SK-N-SH (cell line): ENCODE measurements around the gene TLR2. TPM values are rescaled to one million over a fixed set of nuclear protein-coding genes. Genes with fewer than 3 reads are reported as not detected.

Experiments
- CTCF ChIA-PET: fragments of 300-600, 350-600 bp; formaldehyde crosslinking; extraction: SDS; loops from one replicate; lab custom pipeline; 2021; lab: Yijun Ruan, JAX
- POLR2A ChIA-PET: fragments of 350-600 bp; sonication (Branson Sonifier 250); formaldehyde crosslinking; extraction: SDS; loops from one replicate; lab custom pipeline; 2020; ENCODE audit warnings: antibody characterized with exemption, inconsistent platforms; lab: Yijun Ruan, JAX
- DNase-seq: peaks from one replicate; pipeline ENCODE4 v3.0.0; 2012
- H2AFZ ChIP-seq: fragments of 200-600 bp; sonication (generic); 2 replicates; pipeline ENCODE4 v1.8.1; 2016; ENCODE audit warnings: antibody characterized with exemption, mild to moderate bottlenecking, low read depth
- H3F3A ChIP-seq: fragments of 200-600 bp; sonication (generic); replicated peaks from 2 replicates; pipeline ENCODE3; 2016; ENCODE audit warnings: antibody characterized with exemption, mild to moderate bottlenecking; ENCODE audit not compliant: insufficient read depth
- H3K27ac ChIP-seq, 2 experiments: fragments of 200-500 bp in 1 of 2; fragments of 200-600 bp in 1 of 2; sonication (Bioruptor generic) in 1 of 2; sonication (generic), shearing (Covaris generic) in 1 of 2; 2 replicates each; pipeline versions ENCODE4 v1.5.1 to v1.6.1; 2014 to 2016; ENCODE audit warnings: low read depth in 2 of 2, inconsistent platforms in 1 of 2, low read length in 1 of 2, mild to moderate bottlenecking in 1 of 2, mixed read lengths in 1 of 2
- H3K27me3 ChIP-seq: fragments of 200-600 bp; sonication (generic), shearing (Covaris generic); 2 replicates; pipeline ENCODE4 v1.6.1; 2016; ENCODE audit warnings: mixed run types; ENCODE audit not compliant: insufficient read depth
- H3K36me3 ChIP-seq, 2 experiments: fragments of 200-500 bp in 1 of 2; fragments of 200-600 bp in 1 of 2; sonication (Bioruptor generic) in 1 of 2; sonication (generic) in 1 of 2; replicated peaks in 1 of 2; 2 replicates each; pipeline versions ENCODE3 to v1.5.1; 2014 to 2016; ENCODE audit warnings: low read length in 1 of 2, mild to moderate bottlenecking in 1 of 2; ENCODE audit not compliant: insufficient read depth in 2 of 2, control insufficient read depth in 1 of 2
- H3K4me1 ChIP-seq, 2 experiments: fragments of 200-500 bp in 1 of 2; fragments of 200-600 bp in 1 of 2; sonication (Bioruptor generic) in 1 of 2; sonication (generic), shearing (Covaris generic) in 1 of 2; 2 replicates each; pipeline versions ENCODE4 v1.5.1 to v1.6.1; 2014 to 2016; ENCODE audit warnings: low read depth in 1 of 2, low read length in 1 of 2, mixed run types in 1 of 2; ENCODE audit not compliant: insufficient read depth in 2 of 2, control insufficient read depth in 1 of 2
- H3K4me2 ChIP-seq: fragments of 200-600 bp; sonication (generic), shearing (Covaris generic); 2 replicates; pipeline ENCODE4 v1.6.1; 2017; ENCODE audit warnings: mixed run types
- H3K4me3 ChIP-seq, 2 experiments: fragments of 200-500 bp in 1 of 2; fragments of 200-600 bp in 1 of 2; sonication (Bioruptor generic) in 1 of 2; sonication (generic), shearing (Covaris generic) in 1 of 2; 2 replicates each; pipeline versions ENCODE4 v1.5.1 to v1.8.1; 2014 to 2016; ENCODE audit warnings: low read depth in 2 of 2, inconsistent platforms in 1 of 2, low read length in 1 of 2, mild to moderate bottlenecking in 1 of 2, mixed read lengths in 1 of 2, moderate library complexity in 1 of 2
- H3K79me2 ChIP-seq: fragments of 200-600 bp; sonication (generic); 2 replicates; pipeline ENCODE4 v1.8.1; 2017; ENCODE audit warnings: mild to moderate bottlenecking; ENCODE audit not compliant: insufficient read depth
- H3K9ac ChIP-seq: fragments of 200-600 bp; sonication (generic); 2 replicates; pipeline ENCODE4 v1.6.1; 2017; ENCODE audit warnings: mixed run types
- H3K9me2 ChIP-seq: fragments of 200-600 bp; sonication (generic); 2 replicates; pipeline ENCODE4 v1.6.1; 2017; ENCODE audit warnings: mixed run types
- H3K9me3 ChIP-seq: fragments of 200-600 bp; sonication (generic); 2 replicates; pipeline ENCODE4 v1.6.1; 2017; ENCODE audit warnings: mixed run types, mild to moderate bottlenecking, moderate library complexity
- H4K20me1 ChIP-seq: fragments of 200-600 bp; sonication (generic); 2 replicates; pipeline ENCODE4 v1.6.1; 2017; ENCODE audit warnings: mild to moderate bottlenecking, mixed run types; ENCODE audit not compliant: insufficient read depth
- CHD2 ChIP-seq: fragments of 150-350 bp; IDR thresholded peaks from 2 replicates; pipeline ENCODE4 v1.6.1; 2018; ENCODE audit warnings: low read length; ENCODE audit not compliant: partially characterized antibody
- EP300 ChIP-seq, 2 experiments: IDR thresholded peaks; 2 replicates each; pipeline versions ENCODE4 v1.4.0 to v1.6.1; 2012; ENCODE audit warnings: borderline replicate concordance in 1 of 2, low read depth in 1 of 2, low read length in 1 of 2
- GABPA ChIP-seq: IDR thresholded peaks from 2 replicates; pipeline ENCODE4 v1.4.0; 2012; ENCODE audit warnings: low read depth, mild to moderate bottlenecking
- GATA2 ChIP-seq: sonication (generic); formaldehyde crosslinking; IDR thresholded peaks from 2 replicates; pipeline ENCODE4 v1.5.0; 2020; ENCODE audit warnings: mild to moderate bottlenecking, missing genetic modification reagents
- IRF3 ChIP-seq: fragments of 150-350 bp; IDR thresholded peaks from 2 replicates; pipeline ENCODE4 v1.6.1; 2016; ENCODE audit warnings: mild to moderate bottlenecking, low read depth, low read length
- JUND ChIP-seq: IDR thresholded peaks from 2 replicates; pipeline ENCODE4 v1.4.0; 2012
- MXI1 ChIP-seq: IDR thresholded peaks from 2 replicates; pipeline ENCODE4 v1.6.1; 2012; ENCODE audit warnings: mild to moderate bottlenecking, low read depth, low read length, improper control_type of control experiment
- NFIC ChIP-seq: IDR thresholded peaks from 2 replicates; pipeline ENCODE4 v1.4.0; 2012; ENCODE audit warnings: borderline replicate concordance
- POLR2AphosphoS5 ChIP-seq: IDR thresholded peaks from 2 replicates; pipeline ENCODE4 v1.6.1; 2012; ENCODE audit warnings: low read depth, low read length
- RAD21 ChIP-seq: IDR thresholded peaks from 2 replicates; pipeline ENCODE4 v1.6.1; 2012; ENCODE audit warnings: mild to moderate bottlenecking, low read length
- RFX5 ChIP-seq: IDR thresholded peaks from 2 replicates; pipeline ENCODE4 v1.6.1; 2012; ENCODE audit warnings: mild to moderate bottlenecking, improper control_type of control experiment, low read length
- SIN3A ChIP-seq: IDR thresholded peaks from 2 replicates; pipeline ENCODE4 v1.6.1; 2012; ENCODE audit warnings: low read depth, mild to moderate bottlenecking, low read length, moderate library complexity, borderline replicate concordance
- SMC3 ChIP-seq: IDR thresholded peaks from 2 replicates; pipeline ENCODE4 v1.6.1; 2012; ENCODE audit warnings: low read depth, low read length, improper control_type of control experiment
- TCF12 ChIP-seq: IDR thresholded peaks from 2 replicates; pipeline ENCODE4 v1.4.0; 2012
- YY1 ChIP-seq: IDR thresholded peaks from 2 replicates; pipeline ENCODE4 v1.4.0; 2012; ENCODE audit warnings: low read depth, mild to moderate bottlenecking
- WGBS: methylation state at CpG from one replicate; pipeline ENCODE4 v1.1.6; 2017; ENCODE audit warnings: low lambda C conversion rate; 5-methylcytosine and 5-hydroxymethylcytosine counted together
- polyA plus RNA-seq, 3 experiments: library from polyadenylated mRNA; depleted of rRNA; stranded (reverse); fragments of >200 nt; gene quantifications; 2 replicates each; pipeline ENCODE4 v1.2.3, GENCODE V29; 2012
- TF ChIP-seq, protein P1 (sequence below): IDR thresholded peaks from 2 replicates; pipeline ENCODE4; 2012
- TF ChIP-seq, protein P2 (sequence below): fragments of 150-350 bp; IDR thresholded peaks from 2 replicates; pipeline ENCODE4 v1.6.1; 2017; ENCODE audit warnings: antibody characterized with exemption, low read length, low read depth, borderline replicate concordance
- TF ChIP-seq, protein P3 (sequence below): fragments of 200-600 bp; sonication (generic); IDR thresholded peaks from 2 replicates; pipeline ENCODE4 v1.6.1; 2017; ENCODE audit warnings: antibody characterized with exemption, mild to moderate bottlenecking, moderate library complexity

Gene TLR2
- polyA plus RNA-seq, 1 of the 3 experiments (the other 2 are of a cell fraction) = 0.18 TPM

- Histone ChIP-seq H3K36me3 (no peaks in the 10 kb centered on the region), H4K20me1 (no peaks in the 10 kb centered on the region), H3K79me2 (no peaks in the 10 kb centered on the region), H3K27ac (no peak overlapping the region), H2AFZ (no peak overlapping the region), H3K27me3 (no peaks in the 10 kb centered on the region), H3K9me3 (no peaks in the 10 kb centered on the region), H3K9ac (no peak overlapping the region), H3K4me1 (no peaks in the 10 kb centered on the region; a peak in 1 of 4 replicates), H3K9me2 (no peaks in the 10 kb centered on the region), H3K4me3 (no peak overlapping the region), H3F3A (no peaks in the 10 kb centered on the region), H3K4me2 (no peak overlapping the region)
- ChIA-PET CTCF (interaction anchor here (1.1 to 2.2 kb wide), 2 partner anchors 9 to 12 kb away, joined by 4 to 8 read pairs; no protein-coding TSS in a partner anchor), POLR2A (no interaction called here)
- WGBS = 79% methylated on average over 11 of the region's 11 CpGs
- no peak for TF ChIP-seq NFIC
- no peak for TF ChIP-seq GATA2 (CRISPR knock-in tag)
- TF ChIP-seq POLR2AphosphoS5 = no peak
- TF ChIP-seq, protein P1, sequence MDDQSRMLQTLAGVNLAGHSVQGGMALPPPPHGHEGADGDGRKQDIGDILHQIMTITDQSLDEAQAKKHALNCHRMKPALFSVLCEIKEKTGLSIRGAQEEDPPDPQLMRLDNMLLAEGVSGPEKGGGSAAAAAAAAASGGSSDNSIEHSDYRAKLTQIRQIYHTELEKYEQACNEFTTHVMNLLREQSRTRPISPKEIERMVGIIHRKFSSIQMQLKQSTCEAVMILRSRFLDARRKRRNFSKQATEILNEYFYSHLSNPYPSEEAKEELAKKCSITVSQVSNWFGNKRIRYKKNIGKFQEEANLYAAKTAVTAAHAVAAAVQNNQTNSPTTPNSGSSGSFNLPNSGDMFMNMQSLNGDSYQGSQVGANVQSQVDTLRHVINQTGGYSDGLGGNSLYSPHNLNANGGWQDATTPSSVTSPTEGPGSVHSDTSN = no peak
- TF ChIP-seq YY1 = no peak
- no peak for TF ChIP-seq TCF12
- TF ChIP-seq RAD21 = no peak
- no peak for TF ChIP-seq IRF3
- TF ChIP-seq MXI1 = no peak
- no peak for TF ChIP-seq EP300 (IDR thresholded peaks at IDR 0.05; ENCODE audit: borderline replicate concordance in 1 of 2, low read depth in 1 of 2, low read length in 1 of 2)
- TF ChIP-seq JUND = no peak
- no peak for TF ChIP-seq CHD2
- TF ChIP-seq, protein P2, sequence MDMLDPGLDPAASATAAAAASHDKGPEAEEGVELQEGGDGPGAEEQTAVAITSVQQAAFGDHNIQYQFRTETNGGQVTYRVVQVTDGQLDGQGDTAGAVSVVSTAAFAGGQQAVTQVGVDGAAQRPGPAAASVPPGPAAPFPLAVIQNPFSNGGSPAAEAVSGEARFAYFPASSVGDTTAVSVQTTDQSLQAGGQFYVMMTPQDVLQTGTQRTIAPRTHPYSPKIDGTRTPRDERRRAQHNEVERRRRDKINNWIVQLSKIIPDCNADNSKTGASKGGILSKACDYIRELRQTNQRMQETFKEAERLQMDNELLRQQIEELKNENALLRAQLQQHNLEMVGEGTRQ = no peak
- TF ChIP-seq GABPA = no peak
- TF ChIP-seq RFX5 = no peak
- TF ChIP-seq, protein P3, sequence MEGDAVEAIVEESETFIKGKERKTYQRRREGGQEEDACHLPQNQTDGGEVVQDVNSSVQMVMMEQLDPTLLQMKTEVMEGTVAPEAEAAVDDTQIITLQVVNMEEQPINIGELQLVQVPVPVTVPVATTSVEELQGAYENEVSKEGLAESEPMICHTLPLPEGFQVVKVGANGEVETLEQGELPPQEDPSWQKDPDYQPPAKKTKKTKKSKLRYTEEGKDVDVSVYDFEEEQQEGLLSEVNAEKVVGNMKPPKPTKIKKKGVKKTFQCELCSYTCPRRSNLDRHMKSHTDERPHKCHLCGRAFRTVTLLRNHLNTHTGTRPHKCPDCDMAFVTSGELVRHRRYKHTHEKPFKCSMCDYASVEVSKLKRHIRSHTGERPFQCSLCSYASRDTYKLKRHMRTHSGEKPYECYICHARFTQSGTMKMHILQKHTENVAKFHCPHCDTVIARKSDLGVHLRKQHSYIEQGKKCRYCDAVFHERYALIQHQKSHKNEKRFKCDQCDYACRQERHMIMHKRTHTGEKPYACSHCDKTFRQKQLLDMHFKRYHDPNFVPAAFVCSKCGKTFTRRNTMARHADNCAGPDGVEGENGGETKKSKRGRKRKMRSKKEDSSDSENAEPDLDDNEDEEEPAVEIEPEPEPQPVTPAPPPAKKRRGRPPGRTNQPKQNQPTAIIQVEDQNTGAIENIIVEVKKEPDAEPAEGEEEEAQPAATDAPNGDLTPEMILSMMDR = no peak
- no peak for TF ChIP-seq SMC3
- TF ChIP-seq SIN3A = no peak
- DNase-seq = no peak
Measured at GRCh38 chr4:153652051-153652784, 31.9 kb upstream of the TLR2 start.
